OCI-LY3 (cell line): ENCODE measurements around the gene SPATA2.

ENCODE experiments used
- EZH2phosphoT487 ChIP-seq: fragments of 200-600 bp; shearing (Covaris generic); IDR thresholded peaks from 2 replicates; pipeline ENCODE4 v1.6.1; 2018; ENCODE audit warnings: antibody characterized with exemption, mixed run types, low read depth
- TF ChIP-seq, protein P1 (sequence below): fragments of 200-600, 300-600 bp; sonication (generic); IDR thresholded peaks from 2 replicates; pipeline ENCODE4 v1.5.1; 2014; ENCODE audit warnings: antibody characterized with exemption, low read length, low read depth

DNA sequence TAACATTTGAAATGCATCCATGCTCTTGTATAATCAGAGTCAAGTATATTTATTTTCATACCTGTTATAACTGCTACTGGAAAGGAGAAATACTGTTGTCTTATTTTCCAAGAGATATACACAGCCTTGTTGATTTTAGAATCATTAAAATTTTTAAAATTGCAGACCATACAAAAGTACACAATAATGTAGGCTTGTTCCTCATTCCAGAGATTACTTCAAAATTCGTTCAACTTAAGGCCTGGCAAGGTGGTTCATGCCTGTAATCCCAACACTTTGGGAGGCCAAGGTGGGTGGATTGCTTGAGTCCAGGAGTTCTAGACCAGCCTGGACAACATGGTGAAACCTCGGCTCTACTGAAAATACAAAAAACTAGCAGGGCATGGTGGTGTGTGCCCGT is 27.0 kb upstream of the SPATA2 start:
- TF ChIP-seq, protein P1, sequence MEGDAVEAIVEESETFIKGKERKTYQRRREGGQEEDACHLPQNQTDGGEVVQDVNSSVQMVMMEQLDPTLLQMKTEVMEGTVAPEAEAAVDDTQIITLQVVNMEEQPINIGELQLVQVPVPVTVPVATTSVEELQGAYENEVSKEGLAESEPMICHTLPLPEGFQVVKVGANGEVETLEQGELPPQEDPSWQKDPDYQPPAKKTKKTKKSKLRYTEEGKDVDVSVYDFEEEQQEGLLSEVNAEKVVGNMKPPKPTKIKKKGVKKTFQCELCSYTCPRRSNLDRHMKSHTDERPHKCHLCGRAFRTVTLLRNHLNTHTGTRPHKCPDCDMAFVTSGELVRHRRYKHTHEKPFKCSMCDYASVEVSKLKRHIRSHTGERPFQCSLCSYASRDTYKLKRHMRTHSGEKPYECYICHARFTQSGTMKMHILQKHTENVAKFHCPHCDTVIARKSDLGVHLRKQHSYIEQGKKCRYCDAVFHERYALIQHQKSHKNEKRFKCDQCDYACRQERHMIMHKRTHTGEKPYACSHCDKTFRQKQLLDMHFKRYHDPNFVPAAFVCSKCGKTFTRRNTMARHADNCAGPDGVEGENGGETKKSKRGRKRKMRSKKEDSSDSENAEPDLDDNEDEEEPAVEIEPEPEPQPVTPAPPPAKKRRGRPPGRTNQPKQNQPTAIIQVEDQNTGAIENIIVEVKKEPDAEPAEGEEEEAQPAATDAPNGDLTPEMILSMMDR = no peak
- no peak for TF ChIP-seq EZH2phosphoT487
